ENCODE results near the gene TMEM214.

GRCh38 chr2:27088634-27089033 is 55.9 kb downstream of the TMEM214 start:
- TF ChIP-seq, protein P1, sequence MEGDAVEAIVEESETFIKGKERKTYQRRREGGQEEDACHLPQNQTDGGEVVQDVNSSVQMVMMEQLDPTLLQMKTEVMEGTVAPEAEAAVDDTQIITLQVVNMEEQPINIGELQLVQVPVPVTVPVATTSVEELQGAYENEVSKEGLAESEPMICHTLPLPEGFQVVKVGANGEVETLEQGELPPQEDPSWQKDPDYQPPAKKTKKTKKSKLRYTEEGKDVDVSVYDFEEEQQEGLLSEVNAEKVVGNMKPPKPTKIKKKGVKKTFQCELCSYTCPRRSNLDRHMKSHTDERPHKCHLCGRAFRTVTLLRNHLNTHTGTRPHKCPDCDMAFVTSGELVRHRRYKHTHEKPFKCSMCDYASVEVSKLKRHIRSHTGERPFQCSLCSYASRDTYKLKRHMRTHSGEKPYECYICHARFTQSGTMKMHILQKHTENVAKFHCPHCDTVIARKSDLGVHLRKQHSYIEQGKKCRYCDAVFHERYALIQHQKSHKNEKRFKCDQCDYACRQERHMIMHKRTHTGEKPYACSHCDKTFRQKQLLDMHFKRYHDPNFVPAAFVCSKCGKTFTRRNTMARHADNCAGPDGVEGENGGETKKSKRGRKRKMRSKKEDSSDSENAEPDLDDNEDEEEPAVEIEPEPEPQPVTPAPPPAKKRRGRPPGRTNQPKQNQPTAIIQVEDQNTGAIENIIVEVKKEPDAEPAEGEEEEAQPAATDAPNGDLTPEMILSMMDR (IDR thresholded peaks at IDR 0.05; ENCODE audit: poor library complexity) = no peak
- no peak for TF ChIP-seq EZH2phosphoT487 (IDR thresholded peaks at IDR 0.05; ENCODE audit: low read depth, severe bottlenecking, unreplicated experiment)
